Measurements from ENCODE around the gene LTBP1. TPM values are rescaled to one million over a fixed set of nuclear protein-coding genes. Genes with fewer than 3 reads are reported as not detected.

LTBP1 gene
- total RNA-seq, 5 donors from 2014 or later (not counting 1 experiment from before 2014, with no cell fraction given) = 0.16 to 0.76 (median 0.43) TPM

GRCh38 chr2:33106115-33106514 lies 159.4 kb downstream of the LTBP1 start:
- no peak for ATAC-seq (replicated peaks in 1 of 4)
- Mint-ChIP-seq H3K36me3 (no peaks in the 10 kb centered on the region), H3K9me3 (no peaks in the 10 kb centered on the region), H3K4me3 (no peak overlapping the region), H3K27ac (no peak overlapping the region), H3K4me1 (no peaks in the 10 kb centered on the region), H3K27me3 (peaks cover 35 to 37% of the 10 kb centered on the region in 2 donors)
- H3K27me3 ChIP-seq (replicated peaks in 1 of 2; ENCODE audit: control insufficient read depth in 2 of 2, extremely low read depth in 1 of 2, insufficient read depth in 2 of 2, low read length in 1 of 2) = peaks cover 0 to under 1% of the 10 kb centered on the region in 2 experiments
- POLR2A ChIA-PET = no interaction called here
- DNase-seq = no peak
- CTCF ChIA-PET = no interaction called here
- no peak overlapping the region for H3K4me3 ChIP-seq (ENCODE audit: control insufficient read depth in 1 of 2, extremely low read depth in 1 of 2, low read length in 1 of 2)
- H3K27ac ChIP-seq (ENCODE audit: low read length) = no peak overlapping the region
- H3K9me3 ChIP-seq = no peaks in the 10 kb centered on the region
- no peaks in the 10 kb centered on the region for H3K4me1 ChIP-seq (ENCODE audit: control insufficient read depth in 1 of 2, extremely low read depth in 1 of 2, insufficient read depth in 2 of 2, low read length in 2 of 2)
- no peaks in the 10 kb centered on the region for H3K36me3 ChIP-seq (ENCODE audit: control insufficient read depth in 2 of 2, extremely low read depth in 1 of 2, insufficient read depth in 1 of 2, low read length in 1 of 2)

- CTCF ChIA-PET = no interaction called here
These were observed 161.1 kb downstream of the LTBP1 start for GRCh38 chr2:33107690-33108482.

GRCh38 chr2:33108483-33109443 lies 162.0 kb downstream of the LTBP1 start:
- Histone ChIP-seq H3K27me3 (replicated peaks in 1 of 2; ENCODE audit: control insufficient read depth in 2 of 2, extremely low read depth in 1 of 2, insufficient read depth in 2 of 2, low read length in 1 of 2) (peaks cover 0 to 3% of the 10 kb centered on the region in 2 experiments), H3K36me3 (ENCODE audit: control insufficient read depth in 2 of 2, extremely low read depth in 1 of 2, insufficient read depth in 1 of 2, low read length in 1 of 2) (no peaks in the 10 kb centered on the region), H3K9me3 (no peaks in the 10 kb centered on the region), H3K4me1 (ENCODE audit: control insufficient read depth in 1 of 2, extremely low read depth in 1 of 2, insufficient read depth in 2 of 2, low read length in 2 of 2) (no peaks in the 10 kb centered on the region), H3K4me3 (ENCODE audit: control insufficient read depth in 1 of 2, extremely low read depth in 1 of 2, low read length in 1 of 2) (no peak overlapping the region), H3K27ac (ENCODE audit: low read length) (no peak overlapping the region)
- Mint-ChIP-seq H3K9me3 (no peaks in the 10 kb centered on the region), H3K4me1 (no peaks in the 10 kb centered on the region), H3K27me3 (peaks cover 31 to 35% of the 10 kb centered on the region in 2 donors), H3K36me3 (no peaks in the 10 kb centered on the region), H3K4me3 (no peak overlapping the region), H3K27ac (no peak overlapping the region)
- DNase-seq = no peak
- ChIA-PET POLR2A (no interaction called here), CTCF (interaction anchor here in 1 of 2 donors (0.6 kb wide), 1 partner anchor 134 kb away, joined by 5 read pairs; no protein-coding TSS in a partner anchor)
- 78% methylated on average over 3 of the region's 11 CpGs for WGBS (ENCODE audit: insufficient coverage)
- ATAC-seq (replicated peaks in 1 of 4) = no peak

More at GRCh38 chr2:33107690-33108482, 161.1 kb downstream of the LTBP1 start:
- 63% methylated on average over 6 of the region's 8 CpGs for WGBS (ENCODE audit: insufficient coverage)
- DNase-seq (no peak), ATAC-seq (replicated peaks in 1 of 4) (no peak)
- peaks cover 37 to 38% of the 10 kb centered on the region in 2 donors for H3K27me3 Mint-ChIP-seq
- H3K4me3 ChIP-seq (ENCODE audit: control insufficient read depth in 1 of 2, extremely low read depth in 1 of 2, low read length in 1 of 2) = no peak overlapping the region
- no peak overlapping the region for H3K27ac Mint-ChIP-seq
- peaks cover 0 to 3% of the 10 kb centered on the region in 2 experiments for H3K27me3 ChIP-seq (replicated peaks in 1 of 2; ENCODE audit: control insufficient read depth in 2 of 2, extremely low read depth in 1 of 2, insufficient read depth in 2 of 2, low read length in 1 of 2)
- no peaks in the 10 kb centered on the region for H3K4me1 Mint-ChIP-seq
- no peak overlapping the region for H3K4me3 Mint-ChIP-seq
- H3K36me3 ChIP-seq (ENCODE audit: control insufficient read depth in 2 of 2, extremely low read depth in 1 of 2, insufficient read depth in 1 of 2, low read length in 1 of 2) = no peaks in the 10 kb centered on the region
- no peaks in the 10 kb centered on the region for H3K9me3 ChIP-seq
- H3K27ac ChIP-seq (ENCODE audit: low read length) = no peak overlapping the region
- no peaks in the 10 kb centered on the region for H3K9me3 Mint-ChIP-seq
- no peaks in the 10 kb centered on the region for H3K36me3 Mint-ChIP-seq
- H3K4me1 ChIP-seq (ENCODE audit: control insufficient read depth in 1 of 2, extremely low read depth in 1 of 2, insufficient read depth in 2 of 2, low read length in 2 of 2) = no peaks in the 10 kb centered on the region
- POLR2A ChIA-PET = no interaction called here

- Mint-ChIP-seq H3K36me3 (no peaks in the 10 kb centered on the region), H3K27ac (no peak overlapping the region), H3K9me3 (no peaks in the 10 kb centered on the region), H3K4me3 (no peak overlapping the region), H3K27me3 (peaks cover 17 to 22% of the 10 kb centered on the region in 2 donors), H3K4me1 (no peaks in the 10 kb centered on the region)
- CTCF ChIA-PET = no interaction called here
- DNase-seq (no peak), ATAC-seq (replicated peaks in 1 of 4) (no peak)
- WGBS (ENCODE audit: insufficient coverage) = no CpG with 5 or more reads among the region's 5 CpGs
- H3K27ac ChIP-seq (ENCODE audit: low read length) = no peak overlapping the region
- POLR2A ChIA-PET = no interaction called here
- H3K27me3 ChIP-seq (replicated peaks in 1 of 2; ENCODE audit: control insufficient read depth in 2 of 2, extremely low read depth in 1 of 2, insufficient read depth in 2 of 2, low read length in 1 of 2) = peaks cover 0 to 3% of the 10 kb centered on the region in 2 experiments
- H3K9me3 ChIP-seq = no peaks in the 10 kb centered on the region
- no peaks in the 10 kb centered on the region for H3K36me3 ChIP-seq (ENCODE audit: control insufficient read depth in 2 of 2, extremely low read depth in 1 of 2, insufficient read depth in 1 of 2, low read length in 1 of 2)
- H3K4me1 ChIP-seq (ENCODE audit: control insufficient read depth in 1 of 2, extremely low read depth in 1 of 2, insufficient read depth in 2 of 2, low read length in 2 of 2) = no peaks in the 10 kb centered on the region
- no peak overlapping the region for H3K4me3 ChIP-seq (ENCODE audit: control insufficient read depth in 1 of 2, extremely low read depth in 1 of 2, low read length in 1 of 2)
These were observed 163.7 kb downstream of the LTBP1 start for GRCh38 chr2:33110461-33110860.

GRCh38 chr2:33111002-33111446 lies 164.3 kb downstream of the LTBP1 start:
- Mint-ChIP-seq H3K4me1 (no peaks in the 10 kb centered on the region), H3K36me3 (no peaks in the 10 kb centered on the region), H3K27me3 (peaks cover 17 to 20% of the 10 kb centered on the region in 2 donors), H3K27ac (no peak overlapping the region), H3K4me3 (no peak overlapping the region), H3K9me3 (no peaks in the 10 kb centered on the region)
- Histone ChIP-seq H3K4me1 (ENCODE audit: control insufficient read depth in 1 of 2, extremely low read depth in 1 of 2, insufficient read depth in 2 of 2, low read length in 2 of 2) (no peaks in the 10 kb centered on the region), H3K9me3 (no peaks in the 10 kb centered on the region), H3K4me3 (ENCODE audit: control insufficient read depth in 1 of 2, extremely low read depth in 1 of 2, low read length in 1 of 2) (no peak overlapping the region), H3K27me3 (replicated peaks in 1 of 2; ENCODE audit: control insufficient read depth in 2 of 2, extremely low read depth in 1 of 2, insufficient read depth in 2 of 2, low read length in 1 of 2) (peaks cover 0 to 3% of the 10 kb centered on the region in 2 experiments), H3K36me3 (ENCODE audit: control insufficient read depth in 2 of 2, extremely low read depth in 1 of 2, insufficient read depth in 1 of 2, low read length in 1 of 2) (no peaks in the 10 kb centered on the region), H3K27ac (ENCODE audit: low read length) (no peak overlapping the region)
- no peak for DNase-seq
- ATAC-seq (replicated peaks in 1 of 4) = no peak
- POLR2A ChIA-PET = no interaction called here
- CTCF ChIA-PET = no interaction called here
- 67% methylated on average over 10 of the region's 10 CpGs for WGBS (ENCODE audit: insufficient coverage)

- H3K36me3 ChIP-seq (ENCODE audit: control insufficient read depth in 2 of 2, extremely low read depth in 1 of 2, insufficient read depth in 1 of 2, low read length in 1 of 2) = no peaks in the 10 kb centered on the region
- no peak overlapping the region for H3K4me3 ChIP-seq (ENCODE audit: control insufficient read depth in 1 of 2, extremely low read depth in 1 of 2, low read length in 1 of 2)
- Mint-ChIP-seq H3K27me3 (peaks cover 4 to 8% of the 10 kb centered on the region in 2 donors), H3K9me3 (no peaks in the 10 kb centered on the region), H3K27ac (no peak overlapping the region), H3K4me1 (no peaks in the 10 kb centered on the region), H3K36me3 (no peaks in the 10 kb centered on the region), H3K4me3 (no peak overlapping the region)
- no CpG with 5 or more reads among the region's 2 CpGs for WGBS (ENCODE audit: insufficient coverage)
- no peak for DNase-seq
- H3K27me3 ChIP-seq (replicated peaks in 1 of 2; ENCODE audit: control insufficient read depth in 2 of 2, extremely low read depth in 1 of 2, insufficient read depth in 2 of 2, low read length in 1 of 2) = peaks cover 0 to 3% of the 10 kb centered on the region in 2 experiments
- ChIA-PET POLR2A (no interaction called here), CTCF (interaction anchor here (0.5 kb wide), 2 partner anchors 46 to 164 kb away, joined by 3 to 7 read pairs; no protein-coding TSS in a partner anchor)
- no peaks in the 10 kb centered on the region for H3K9me3 ChIP-seq
- no peak overlapping the region for H3K27ac ChIP-seq (ENCODE audit: low read length)
- ATAC-seq (replicated peaks in 1 of 4) = no peak
- no peaks in the 10 kb centered on the region for H3K4me1 ChIP-seq (ENCODE audit: control insufficient read depth in 1 of 2, extremely low read depth in 1 of 2, insufficient read depth in 2 of 2, low read length in 2 of 2)
These were observed 168.4 kb downstream of the LTBP1 start for GRCh38 chr2:33115196-33115595.

All from T-cell (primary cell).